HepG2 (cell line): Measurements from ENCODE around the gene MASP1. TPM values are rescaled to one million over a fixed set of nuclear protein-coding genes. Genes with fewer than 3 reads are reported as not detected.

Experiments
- ATAC-seq: fragments of 200-7000 bp; cut with Tn5 transposase; 3 replicates; pipeline ENCODE4 v1.9.1; 2020; ENCODE audit warnings: mild to moderate bottlenecking, moderate library complexity
- BruUV-seq: library from RNA; stranded (reverse); fragments of 400-500 nt; replicated peaks from 2 replicates; lab custom pipeline; 2021; lab: Mats Ljungman, UMichigan
- CTCF ChIA-PET: fragments of 300-600 bp; formaldehyde crosslinking; extraction: SDS; loops from one replicate; lab custom pipeline; 2021; ENCODE audit warnings: low total read pairs, inconsistent platforms, low intra/inter-chr PET ratio; lab: Yijun Ruan, JAX
- POLR2A ChIA-PET: fragments of 350-600 bp; sonication (Branson Sonifier 250); formaldehyde crosslinking; loops from one replicate; lab custom pipeline; 2020; ENCODE audit warnings: antibody characterized with exemption, inconsistent platforms; lab: Yijun Ruan, JAX
- DNase-seq: peaks from one replicate; pipeline ENCODE4 v3.0.0-alpha.2; 2015; ENCODE audit warnings: low spot score
- FAIRE-seq: peaks from 3 replicates; lab custom pipeline; 2011; peaks lifted over from hg19 to GRCh38; lab: Jason Lieb, UNC
- H2AFZ ChIP-seq: one replicate; pipeline ENCODE4 v1.6.1; 2011; ENCODE audit warnings: low read length, inconsistent platforms
- H3K27ac ChIP-seq: fragments of 300-600 bp; 3 replicates; pipeline ENCODE4 v1.8.0; 2011; ENCODE audit warnings: mixed run types, mild to moderate bottlenecking, mixed read lengths, low read length, inconsistent platforms; ENCODE audit not compliant: insufficient read depth; ENCODE audit errors: extremely low read length
- H3K27me3 ChIP-seq, 2 experiments: fragments of 200-600 bp in 1 of 2; 2 replicates in 1 of 2; 3 replicates in 1 of 2; pipeline versions ENCODE4 v1.6.0 to v1.8.0; 2011; ENCODE audit warnings: low read length in 2 of 2, mild to moderate bottlenecking in 2 of 2, moderate library complexity in 2 of 2, inconsistent platforms in 1 of 2; ENCODE audit not compliant: insufficient read depth in 2 of 2, control insufficient read depth in 1 of 2
- H3K36me3 ChIP-seq, 2 experiments: fragments of 200-600 bp in 1 of 2; replicated peaks in 1 of 2; 2 replicates in 1 of 2; 3 replicates in 1 of 2; pipeline versions ENCODE4 v1.5.1 to v1.8.0; 2011; ENCODE audit warnings: low read length in 2 of 2, inconsistent platforms in 1 of 2; ENCODE audit not compliant: insufficient read depth in 2 of 2, control insufficient read depth in 1 of 2
- H3K4me1 ChIP-seq: 2 replicates; pipeline ENCODE4 v1.5.1; 2012; ENCODE audit warnings: low read length, inconsistent platforms; ENCODE audit not compliant: insufficient read depth
- H3K4me2 ChIP-seq: 2 replicates; pipeline ENCODE4 v1.6.0; 2011; ENCODE audit warnings: low read depth, low read length, inconsistent platforms
- H3K4me3 ChIP-seq, 3 experiments: fragments of 200-600 bp in 1 of 3; sonication (generic), shearing (Covaris generic) in 1 of 3; replicated peaks in 1 of 3; 2 replicates each; pipeline ENCODE4 v1.5.1; 2011 to 2016; ENCODE audit warnings: low read length in 3 of 3, inconsistent platforms in 2 of 3, low read depth in 2 of 3, mild to moderate bottlenecking in 2 of 3, control low read depth in 1 of 3, mixed read lengths in 1 of 3; ENCODE audit not compliant: insufficient read depth in 1 of 3
- H3K79me2 ChIP-seq: one replicate; pipeline ENCODE4 v1.6.1; 2011; ENCODE audit warnings: low read length, inconsistent platforms; ENCODE audit not compliant: insufficient read depth
- H3K9ac ChIP-seq: 2 replicates; pipeline ENCODE4 v1.6.0; 2011; ENCODE audit warnings: mild to moderate bottlenecking, low read depth, low read length, inconsistent platforms; ENCODE audit not compliant: insufficient read depth
- H3K9me3 ChIP-seq: 2 replicates; pipeline ENCODE4 v1.5.1; 2012; ENCODE audit warnings: mild to moderate bottlenecking, low read length
- H4K20me1 ChIP-seq: 2 replicates; pipeline ENCODE4 v1.6.0; 2011; ENCODE audit warnings: inconsistent platforms, mild to moderate bottlenecking, low read length, moderate library complexity; ENCODE audit not compliant: insufficient read depth
- ATAD3A ChIP-seq: sonication (generic); formaldehyde crosslinking; IDR thresholded peaks from 2 replicates; pipeline ENCODE4 v1.4.0; 2020; ENCODE audit warnings: missing genetic modification reagents
- CEBPB ChIP-seq: IDR thresholded peaks from 2 replicates; pipeline ENCODE4 v1.6.1; 2011; ENCODE audit warnings: low read depth, low read length, improper control_type of control experiment, borderline replicate concordance
- FOSL2 ChIP-seq: sonication (generic); formaldehyde crosslinking; IDR thresholded peaks from 2 replicates; pipeline ENCODE4 v1.4.0; 2020; ENCODE audit warnings: missing genetic modification reagents
- FOXM1 ChIP-seq: sonication (generic); formaldehyde crosslinking; IDR thresholded peaks from 2 replicates; pipeline ENCODE4 v1.5.0; 2020; ENCODE audit warnings: missing genetic modification reagents
- JDP2 ChIP-seq: sonication (generic); formaldehyde crosslinking; IDR thresholded peaks from 2 replicates; pipeline ENCODE4 v1.8.1; 2022; ENCODE audit warnings: missing genetic modification reagents, borderline replicate concordance
- MXD4 ChIP-seq: IDR thresholded peaks from 2 replicates; pipeline ENCODE4 v1.6.1; 2016; ENCODE audit warnings: mild to moderate bottlenecking, missing biosample characterization, missing genetic modification reagents
- NFIC ChIP-seq: IDR thresholded peaks from 2 replicates; pipeline ENCODE4 v1.6.1; 2012; ENCODE audit warnings: mild to moderate bottlenecking, low read length, inconsistent platforms
- SYNCRIP ChIP-seq: fragments of 200-400 bp; formaldehyde crosslinking; IDR thresholded peaks from 2 replicates; pipeline ENCODE4 v1.6.1; 2018; ENCODE audit warnings: mild to moderate bottlenecking, low read depth, low read length; ENCODE audit not compliant: insufficient read depth
- TBX3 ChIP-seq: fragments of 450-650 bp; IDR thresholded peaks from 2 replicates; pipeline ENCODE4 v1.6.1; 2017; ENCODE audit warnings: antibody characterized with exemption, mild to moderate bottlenecking, inconsistent platforms, borderline replicate concordance
- ZNF317 ChIP-seq: sonication (generic); formaldehyde crosslinking; IDR thresholded peaks from 2 replicates; pipeline ENCODE4 v1.5.0; 2020; ENCODE audit warnings: mild to moderate bottlenecking, missing genetic modification reagents
- ZNF563 ChIP-seq: sonication (generic); formaldehyde crosslinking; IDR thresholded peaks from 2 replicates; pipeline ENCODE4 v1.8.0; 2022; ENCODE audit warnings: mild to moderate bottlenecking, moderate library complexity, missing genetic modification reagents
- ZNF607 ChIP-seq: sonication (generic); formaldehyde crosslinking; IDR thresholded peaks from 2 replicates; pipeline ENCODE4 v1.5.1; 2020; ENCODE audit warnings: missing genetic modification reagents, mild to moderate bottlenecking, borderline replicate concordance
- ZNF614 ChIP-seq: IDR thresholded peaks from 2 replicates; pipeline ENCODE4 v1.6.1; 2018; ENCODE audit warnings: missing biosample characterization, missing genetic modification reagents, inconsistent platforms, borderline replicate concordance
- WGBS: methylation state at CpG from one replicate; pipeline ENCODE4 v1.1.6; 2017; ENCODE audit warnings: low lambda C conversion rate; 5-methylcytosine and 5-hydroxymethylcytosine counted together
- in situ Hi-C: cut with HindIII; loops from 2 replicates; pipeline ENCODE4 v1.10.0; 2017; ENCODE audit warnings: low pct_unique_long_range_greater_than_20kb; ENCODE audit not compliant: extremely low pct_ligation_motif_present
- intact Hi-C: fragments of 100-400 bp; cut with micrococcal nuclease; formaldehyde crosslinking; loops from one replicate; pipeline ENCODE4 v1.10.0; 2022; ENCODE audit not compliant: unreplicated experiment
- polyA plus RNA-seq, 8 experiments: library from polyadenylated mRNA; depleted of rRNA in 3 of 8; stranded (reverse) in 7 of 8; unstranded in 1 of 8; fragments of >200 nt; fragmentation: Illumina TruSeq in 4 of 8; extraction: Trizol in 4 of 8; gene quantifications; 2 replicates each; pipeline versions ENCODE4 v1.2.1 to v1.2.3, GENCODE V29; 2011 to 2016; ENCODE audit warnings: low read depth in 4 of 8, missing spikeins in 1 of 8, mixed read lengths in 1 of 8; ENCODE audit not compliant: insufficient read depth in 1 of 8
- total RNA-seq, 5 experiments: library from RNA; depleted of rRNA; stranded (reverse); fragments of >200 nt; fragmentation: Illumina TruSeq; extraction: Trizol; gene quantifications; 2 replicates each; pipeline ENCODE4 v1.2.3, GENCODE V29; 2016; ENCODE audit warnings: low read depth in 1 of 5
- TF ChIP-seq, protein P1 (sequence below): sonication (generic); formaldehyde crosslinking; IDR thresholded peaks from 2 replicates; pipeline ENCODE4 v1.4.0; 2020; ENCODE audit warnings: missing genetic modification reagents
- TF ChIP-seq, protein P2 (sequence below): sonication (generic); formaldehyde crosslinking; IDR thresholded peaks from 2 replicates; pipeline ENCODE4 v1.4.0; 2020; ENCODE audit warnings: missing genetic modification reagents
- TF ChIP-seq, protein P3 (sequence below): sonication (generic); formaldehyde crosslinking; IDR thresholded peaks from 2 replicates; pipeline ENCODE4 v1.5.0; 2020; ENCODE audit warnings: missing genetic modification reagents
- TF ChIP-seq, protein P4 (sequence below): IDR thresholded peaks from 2 replicates; pipeline ENCODE4 v1.4.0; 2020; ENCODE audit warnings: mild to moderate bottlenecking, missing genetic modification reagents

Gene MASP1
- total and polyA plus RNA-seq, 2 of the 13 experiments (the other 11 are each of a cell fraction or from before 2014, with no cell fraction given): 10.8 to 56.0 TPM

DNA sequence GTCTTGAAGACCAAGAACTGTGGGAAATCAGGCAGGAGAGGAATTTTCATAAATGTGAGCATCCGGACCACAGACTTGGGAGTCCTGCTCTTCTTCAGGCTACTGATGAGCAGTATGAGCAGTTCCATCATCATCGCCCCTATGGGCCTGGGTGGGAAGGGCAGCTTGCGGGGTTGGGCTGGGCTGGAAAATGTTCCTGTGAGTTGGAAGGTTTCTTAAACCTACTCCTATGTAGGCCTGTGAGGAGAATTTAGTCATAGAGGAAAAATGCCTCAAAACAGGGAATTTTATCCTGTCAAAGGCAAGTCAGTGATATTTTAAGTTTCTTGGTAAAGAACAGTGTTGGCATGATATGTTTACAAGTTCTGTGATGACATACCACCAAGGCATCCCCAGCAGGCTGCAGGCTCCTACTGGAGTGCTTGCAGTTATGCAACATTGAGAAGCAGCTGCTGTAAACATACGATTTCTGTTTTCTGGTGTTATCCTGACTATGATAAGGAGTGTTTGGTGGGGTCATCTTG, 10.3 kb downstream of the MASP1 start:
- Histone ChIP-seq H3K79me2 (no peaks in the 10 kb centered on the region), H3K9ac (no peak overlapping the region), H4K20me1 (no peaks in the 10 kb centered on the region), H3K27me3 (no peaks in the 10 kb centered on the region), H3K4me2 (no peak overlapping the region), H3K4me3 (no peak overlapping the region), H3K9me3 (no peaks in the 10 kb centered on the region), H3K27ac (no peak overlapping the region), H2AFZ (no peak overlapping the region), H3K36me3 (peaks cover 0 to 2% of the 10 kb centered on the region in 2 experiments; a peak in 2 of 5 replicates), H3K4me1 (peaks cover 31% of the 10 kb centered on the region)
- POLR2A ChIA-PET: no interaction called here
- intact Hi-C loops (no loop called here), in situ Hi-C loops (no loop called here)
- 68% methylated on average over 3 of the region's 4 CpGs for WGBS
- BruUV-seq: no TSS peak
- CTCF ChIA-PET: no interaction called here
- ATAC-seq (peak; percentile 24; the same call in 1 of the 3 replicates), DNase-seq (no peak), FAIRE-seq (no peak)
- TF ChIP-seq, protein P1, sequence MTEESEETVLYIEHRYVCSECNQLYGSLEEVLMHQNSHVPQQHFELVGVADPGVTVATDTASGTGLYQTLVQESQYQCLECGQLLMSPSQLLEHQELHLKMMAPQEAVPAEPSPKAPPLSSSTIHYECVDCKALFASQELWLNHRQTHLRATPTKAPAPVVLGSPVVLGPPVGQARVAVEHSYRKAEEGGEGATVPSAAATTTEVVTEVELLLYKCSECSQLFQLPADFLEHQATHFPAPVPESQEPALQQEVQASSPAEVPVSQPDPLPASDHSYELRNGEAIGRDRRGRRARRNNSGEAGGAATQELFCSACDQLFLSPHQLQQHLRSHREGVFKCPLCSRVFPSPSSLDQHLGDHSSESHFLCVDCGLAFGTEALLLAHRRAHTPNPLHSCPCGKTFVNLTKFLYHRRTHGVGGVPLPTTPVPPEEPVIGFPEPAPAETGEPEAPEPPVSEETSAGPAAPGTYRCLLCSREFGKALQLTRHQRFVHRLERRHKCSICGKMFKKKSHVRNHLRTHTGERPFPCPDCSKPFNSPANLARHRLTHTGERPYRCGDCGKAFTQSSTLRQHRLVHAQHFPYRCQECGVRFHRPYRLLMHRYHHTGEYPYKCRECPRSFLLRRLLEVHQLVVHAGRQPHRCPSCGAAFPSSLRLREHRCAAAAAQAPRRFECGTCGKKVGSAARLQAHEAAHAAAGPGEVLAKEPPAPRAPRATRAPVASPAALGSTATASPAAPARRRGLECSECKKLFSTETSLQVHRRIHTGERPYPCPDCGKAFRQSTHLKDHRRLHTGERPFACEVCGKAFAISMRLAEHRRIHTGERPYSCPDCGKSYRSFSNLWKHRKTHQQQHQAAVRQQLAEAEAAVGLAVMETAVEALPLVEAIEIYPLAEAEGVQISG (CRISPR knock-in tag): no peak
- TF ChIP-seq, protein P2, sequence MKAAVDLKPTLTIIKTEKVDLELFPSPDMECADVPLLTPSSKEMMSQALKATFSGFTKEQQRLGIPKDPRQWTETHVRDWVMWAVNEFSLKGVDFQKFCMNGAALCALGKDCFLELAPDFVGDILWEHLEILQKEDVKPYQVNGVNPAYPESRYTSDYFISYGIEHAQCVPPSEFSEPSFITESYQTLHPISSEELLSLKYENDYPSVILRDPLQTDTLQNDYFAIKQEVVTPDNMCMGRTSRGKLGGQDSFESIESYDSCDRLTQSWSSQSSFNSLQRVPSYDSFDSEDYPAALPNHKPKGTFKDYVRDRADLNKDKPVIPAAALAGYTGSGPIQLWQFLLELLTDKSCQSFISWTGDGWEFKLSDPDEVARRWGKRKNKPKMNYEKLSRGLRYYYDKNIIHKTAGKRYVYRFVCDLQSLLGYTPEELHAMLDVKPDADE (CRISPR knock-in tag): no peak
- no peak for TF ChIP-seq ZNF317
- TF ChIP-seq, protein P3, sequence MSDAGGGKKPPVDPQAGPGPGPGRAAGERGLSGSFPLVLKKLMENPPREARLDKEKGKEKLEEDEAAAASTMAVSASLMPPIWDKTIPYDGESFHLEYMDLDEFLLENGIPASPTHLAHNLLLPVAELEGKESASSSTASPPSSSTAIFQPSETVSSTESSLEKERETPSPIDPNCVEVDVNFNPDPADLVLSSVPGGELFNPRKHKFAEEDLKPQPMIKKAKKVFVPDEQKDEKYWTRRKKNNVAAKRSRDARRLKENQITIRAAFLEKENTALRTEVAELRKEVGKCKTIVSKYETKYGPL: peak; percentile 28; the same call in 1 of the 2 replicates
- no peak for TF ChIP-seq ZNF607 (CRISPR knock-in tag)
- TF ChIP-seq ATAD3A (CRISPR knock-in tag): no peak
- no peak for TF ChIP-seq JDP2 (CRISPR knock-in tag)
- no peak for TF ChIP-seq SYNCRIP
- TF ChIP-seq MXD4: no peak
- no peak for TF ChIP-seq ZNF614 (CRISPR knock-in tag)
- 0 out of 2 replicates have a peak, but pooled peaks have one; percentile 42 for TF ChIP-seq FOSL2
- TF ChIP-seq, protein P4, sequence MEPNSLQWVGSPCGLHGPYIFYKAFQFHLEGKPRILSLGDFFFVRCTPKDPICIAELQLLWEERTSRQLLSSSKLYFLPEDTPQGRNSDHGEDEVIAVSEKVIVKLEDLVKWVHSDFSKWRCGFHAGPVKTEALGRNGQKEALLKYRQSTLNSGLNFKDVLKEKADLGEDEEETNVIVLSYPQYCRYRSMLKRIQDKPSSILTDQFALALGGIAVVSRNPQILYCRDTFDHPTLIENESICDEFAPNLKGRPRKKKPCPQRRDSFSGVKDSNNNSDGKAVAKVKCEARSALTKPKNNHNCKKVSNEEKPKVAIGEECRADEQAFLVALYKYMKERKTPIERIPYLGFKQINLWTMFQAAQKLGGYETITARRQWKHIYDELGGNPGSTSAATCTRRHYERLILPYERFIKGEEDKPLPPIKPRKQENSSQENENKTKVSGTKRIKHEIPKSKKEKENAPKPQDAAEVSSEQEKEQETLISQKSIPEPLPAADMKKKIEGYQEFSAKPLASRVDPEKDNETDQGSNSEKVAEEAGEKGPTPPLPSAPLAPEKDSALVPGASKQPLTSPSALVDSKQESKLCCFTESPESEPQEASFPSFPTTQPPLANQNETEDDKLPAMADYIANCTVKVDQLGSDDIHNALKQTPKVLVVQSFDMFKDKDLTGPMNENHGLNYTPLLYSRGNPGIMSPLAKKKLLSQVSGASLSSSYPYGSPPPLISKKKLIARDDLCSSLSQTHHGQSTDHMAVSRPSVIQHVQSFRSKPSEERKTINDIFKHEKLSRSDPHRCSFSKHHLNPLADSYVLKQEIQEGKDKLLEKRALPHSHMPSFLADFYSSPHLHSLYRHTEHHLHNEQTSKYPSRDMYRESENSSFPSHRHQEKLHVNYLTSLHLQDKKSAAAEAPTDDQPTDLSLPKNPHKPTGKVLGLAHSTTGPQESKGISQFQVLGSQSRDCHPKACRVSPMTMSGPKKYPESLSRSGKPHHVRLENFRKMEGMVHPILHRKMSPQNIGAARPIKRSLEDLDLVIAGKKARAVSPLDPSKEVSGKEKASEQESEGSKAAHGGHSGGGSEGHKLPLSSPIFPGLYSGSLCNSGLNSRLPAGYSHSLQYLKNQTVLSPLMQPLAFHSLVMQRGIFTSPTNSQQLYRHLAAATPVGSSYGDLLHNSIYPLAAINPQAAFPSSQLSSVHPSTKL (CRISPR knock-in tag): 0 out of 2 replicates have a peak, but pooled peaks have one; percentile 13
- no peak for TF ChIP-seq TBX3
- no peak for TF ChIP-seq FOXM1 (CRISPR knock-in tag)
- no peak for TF ChIP-seq ZNF563 (CRISPR knock-in tag)
- TF ChIP-seq NFIC: no peak
- TF ChIP-seq CEBPB: peak; percentile 36; the same call in 1 of the 2 replicates
